RWPE1 (cell line): ENCODE results near the gene CMTR1.
A peak's percentile ranks its signal among the peaks of the same experiment; 100 is the strongest.

Experiments used
- CTCF ChIA-PET: fragments of 350-600 bp; sonication (Branson Sonifier 250); formaldehyde crosslinking; extraction: SDS; loops from one replicate; lab custom pipeline; 2021; lab: Yijun Ruan, JAX
- POLR2A ChIA-PET: fragments of 400-600 bp; formaldehyde crosslinking; extraction: SDS; loops from one replicate; lab custom pipeline; 2020; ENCODE audit warnings: antibody characterized with exemption; ENCODE audit not compliant: low non-redundant PET; lab: Yijun Ruan, JAX
- DNase-seq: peaks from one replicate; pipeline ENCODE4 v3.0.0; 2012; ENCODE audit warnings: low spot score
- H3K27ac ChIP-seq: fragments of 450-650 bp; 2 replicates; pipeline ENCODE4 v1.5.1; 2017
- TF ChIP-seq, protein P1 (sequence below): fragments of 450-650 bp; conservative IDR thresholded peaks from 2 replicates; pipeline ENCODE4 v1.5.1; 2017; ENCODE audit warnings: low read depth, mild to moderate bottlenecking

The CMTR1 gene

GRCh38 chr6:37483917-37484785 lies 51.1 kb downstream of the CMTR1 start:
- DNase-seq, result peak; percentile 68
- TF ChIP-seq, protein P1, sequence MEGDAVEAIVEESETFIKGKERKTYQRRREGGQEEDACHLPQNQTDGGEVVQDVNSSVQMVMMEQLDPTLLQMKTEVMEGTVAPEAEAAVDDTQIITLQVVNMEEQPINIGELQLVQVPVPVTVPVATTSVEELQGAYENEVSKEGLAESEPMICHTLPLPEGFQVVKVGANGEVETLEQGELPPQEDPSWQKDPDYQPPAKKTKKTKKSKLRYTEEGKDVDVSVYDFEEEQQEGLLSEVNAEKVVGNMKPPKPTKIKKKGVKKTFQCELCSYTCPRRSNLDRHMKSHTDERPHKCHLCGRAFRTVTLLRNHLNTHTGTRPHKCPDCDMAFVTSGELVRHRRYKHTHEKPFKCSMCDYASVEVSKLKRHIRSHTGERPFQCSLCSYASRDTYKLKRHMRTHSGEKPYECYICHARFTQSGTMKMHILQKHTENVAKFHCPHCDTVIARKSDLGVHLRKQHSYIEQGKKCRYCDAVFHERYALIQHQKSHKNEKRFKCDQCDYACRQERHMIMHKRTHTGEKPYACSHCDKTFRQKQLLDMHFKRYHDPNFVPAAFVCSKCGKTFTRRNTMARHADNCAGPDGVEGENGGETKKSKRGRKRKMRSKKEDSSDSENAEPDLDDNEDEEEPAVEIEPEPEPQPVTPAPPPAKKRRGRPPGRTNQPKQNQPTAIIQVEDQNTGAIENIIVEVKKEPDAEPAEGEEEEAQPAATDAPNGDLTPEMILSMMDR, result peak; percentile 88
- H3K27ac ChIP-seq, result no peak overlapping the region
- ChIA-PET CTCF (interaction anchor here (0.6 to 1.1 kb wide), 5 partner anchors 81 to 398 kb away, joined by 3 to 7 read pairs (median 4); no protein-coding TSS in a partner anchor), POLR2A (no interaction called here)

DNA sequence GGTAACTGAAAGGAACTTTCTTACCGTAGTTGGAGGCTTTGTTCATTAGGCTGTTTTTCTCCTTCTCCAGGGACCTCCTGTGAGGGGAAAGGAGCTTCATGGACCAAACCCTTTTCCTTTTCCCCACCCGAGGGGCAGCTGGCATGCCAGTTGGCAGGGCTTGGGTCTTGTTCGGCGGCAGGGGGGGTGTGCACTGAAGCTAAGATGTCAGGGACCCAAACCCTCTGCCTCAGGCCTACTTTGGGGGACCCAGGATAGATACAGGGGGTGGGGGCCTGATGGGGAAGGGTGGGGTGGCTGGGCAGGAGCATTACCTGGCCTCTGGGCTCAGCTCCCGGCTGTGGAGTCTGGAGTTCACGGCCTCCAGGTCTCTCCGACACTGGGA lies 51.8 kb downstream of the CMTR1 start:
- DNase-seq, result no peak
- TF ChIP-seq, protein P1, result no peak
- ChIA-PET CTCF (interaction anchor here (0.6 to 1.1 kb wide), 7 partner anchors 32 to 397 kb away, joined by 3 to 7 read pairs (median 3); no protein-coding TSS in a partner anchor), POLR2A (no interaction called here)
- no peak overlapping the region for H3K27ac ChIP-seq

- CTCF ChIA-PET, result interaction anchor here (0.6 to 1.1 kb wide), 8 partner anchors 32 to 397 kb away, joined by 3 to 7 read pairs (median 3); no protein-coding TSS in a partner anchor
- POLR2A ChIA-PET, result no interaction called here
Observed at GRCh38 chr6:37485291-37485702, 52.3 kb downstream of the CMTR1 start.

DNA sequence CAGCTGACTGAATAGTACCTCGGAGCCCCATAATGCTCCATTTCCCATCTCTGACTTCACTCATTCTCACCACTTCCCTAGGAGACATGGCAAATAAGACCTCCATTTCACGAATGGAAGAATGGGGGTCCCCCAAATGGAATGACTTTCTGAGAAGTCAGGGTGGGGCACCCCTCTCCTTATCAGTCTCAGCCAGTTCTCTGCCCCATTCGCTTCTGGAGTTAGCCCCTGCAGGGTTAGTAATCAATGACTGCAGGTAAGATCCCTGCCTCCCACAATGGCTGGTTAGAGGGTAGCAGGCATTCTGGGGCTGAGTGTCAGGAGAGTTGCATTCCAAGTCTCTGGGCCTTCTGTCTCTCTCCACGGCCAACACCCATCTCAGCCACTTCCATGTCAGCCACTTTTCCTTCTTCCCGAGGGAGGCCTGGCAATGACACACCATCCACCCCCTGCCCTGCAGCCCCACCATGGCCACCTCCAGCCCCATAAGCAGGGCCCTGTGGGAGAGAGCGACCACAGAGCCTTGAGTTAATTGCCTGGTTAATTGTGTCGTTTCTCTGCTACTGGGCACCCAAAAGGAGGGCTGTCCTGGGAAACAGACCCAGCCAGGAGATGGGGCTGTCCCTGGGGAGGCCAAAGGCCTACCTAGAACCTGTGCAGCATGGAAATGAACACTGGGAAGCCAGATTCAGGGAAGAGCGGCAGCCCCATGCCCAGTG lies 53.3 kb downstream of the CMTR1 start:
- no peak for DNase-seq
- CTCF ChIA-PET, result interaction anchor here (0.6 kb wide), 1 partner anchor 163 kb away, joined by 4 read pairs; no protein-coding TSS in a partner anchor
- POLR2A ChIA-PET, result no interaction called here
- H3K27ac ChIP-seq, result no peak overlapping the region
- TF ChIP-seq, protein P1, result no peak

More at GRCh38 chr6:37485291-37485702, 52.3 kb downstream of the CMTR1 start:
- no peak for DNase-seq
- H3K27ac ChIP-seq, result no peak overlapping the region
- TF ChIP-seq, protein P1, result no peak

DNA sequence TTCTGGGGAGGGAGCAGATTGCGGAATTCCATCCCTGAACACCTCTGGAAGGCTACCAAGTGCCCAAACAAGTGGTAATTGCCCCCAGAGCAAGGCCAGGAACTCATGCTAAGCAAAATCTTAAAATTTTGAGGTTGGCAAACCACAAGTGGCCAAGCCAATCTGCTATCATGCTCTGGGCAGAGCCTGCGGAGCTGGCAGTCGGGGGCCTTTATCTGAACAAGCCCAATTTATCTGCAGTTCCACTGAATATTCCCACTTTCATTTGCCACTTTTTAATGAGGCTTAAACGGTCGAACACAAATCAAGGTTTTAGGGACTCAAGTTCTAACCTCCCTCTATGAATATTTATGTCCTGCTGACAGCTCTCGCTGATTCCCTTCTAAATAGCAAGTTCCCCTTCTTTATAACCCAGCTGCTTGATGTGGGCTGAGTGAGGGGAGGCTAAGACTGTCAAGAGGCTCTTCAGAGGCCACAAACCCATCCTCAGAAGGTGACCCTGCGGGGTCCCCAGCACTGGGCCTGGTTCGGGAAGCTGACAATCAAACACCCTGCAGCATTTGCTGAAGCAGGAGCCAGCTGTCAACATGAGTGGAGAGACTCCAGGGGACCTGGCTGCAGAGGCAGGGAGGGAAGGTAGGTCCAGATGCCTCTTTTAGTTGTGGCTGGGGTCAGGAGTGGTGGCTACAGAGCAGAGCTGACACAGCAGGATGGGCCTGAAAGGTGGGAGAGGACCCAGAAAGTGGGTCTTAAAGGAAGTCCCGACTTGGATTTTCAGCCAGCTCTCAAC lies 54.8 kb downstream of the CMTR1 start:
- TF ChIP-seq, protein P1, result no peak
- POLR2A ChIA-PET, result no interaction called here
- H3K27ac ChIP-seq, result no peak overlapping the region
- CTCF ChIA-PET, result interaction anchor here (1.1 kb wide), 1 partner anchor 51 kb away, joined by 3 read pairs; no protein-coding TSS in a partner anchor
- no peak for DNase-seq
